ENCODE results near the gene NEMP1.

The NEMP1 gene

DNA sequence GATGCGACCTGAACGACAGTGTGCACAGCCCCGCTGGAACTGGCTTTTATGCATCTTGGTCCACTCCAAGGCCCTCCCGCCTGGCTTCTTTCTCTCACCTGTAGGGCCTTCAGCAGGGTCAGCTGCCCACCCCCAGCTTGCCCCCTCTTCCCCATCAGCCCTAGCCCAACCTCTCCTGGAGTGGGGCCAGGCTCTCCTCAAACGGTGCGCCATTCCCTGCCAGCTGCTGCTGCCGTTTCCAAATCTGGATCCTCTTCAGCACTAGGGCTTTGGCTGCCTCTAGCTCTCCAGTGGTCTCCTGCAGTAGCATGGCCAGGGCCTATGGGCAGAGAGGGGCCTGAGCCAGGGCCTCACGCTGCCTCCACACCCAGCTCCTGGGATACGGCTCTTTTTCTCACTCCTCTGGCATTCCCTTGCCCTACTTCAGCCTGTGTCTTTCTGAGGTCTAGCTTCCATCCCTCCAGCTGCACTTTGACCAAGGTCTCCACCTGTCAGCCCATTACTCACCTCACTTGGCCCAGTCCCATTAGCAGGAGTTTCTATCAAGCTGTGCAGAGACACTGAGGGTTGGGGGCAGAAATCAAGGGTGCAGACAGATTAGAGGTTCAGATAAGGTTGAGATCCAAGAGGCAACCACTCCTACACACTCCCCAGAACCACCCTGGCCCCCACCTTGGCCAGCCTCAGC, 27.6 kb upstream of the NEMP1 start:
- no peak for DNase-seq

DNA sequence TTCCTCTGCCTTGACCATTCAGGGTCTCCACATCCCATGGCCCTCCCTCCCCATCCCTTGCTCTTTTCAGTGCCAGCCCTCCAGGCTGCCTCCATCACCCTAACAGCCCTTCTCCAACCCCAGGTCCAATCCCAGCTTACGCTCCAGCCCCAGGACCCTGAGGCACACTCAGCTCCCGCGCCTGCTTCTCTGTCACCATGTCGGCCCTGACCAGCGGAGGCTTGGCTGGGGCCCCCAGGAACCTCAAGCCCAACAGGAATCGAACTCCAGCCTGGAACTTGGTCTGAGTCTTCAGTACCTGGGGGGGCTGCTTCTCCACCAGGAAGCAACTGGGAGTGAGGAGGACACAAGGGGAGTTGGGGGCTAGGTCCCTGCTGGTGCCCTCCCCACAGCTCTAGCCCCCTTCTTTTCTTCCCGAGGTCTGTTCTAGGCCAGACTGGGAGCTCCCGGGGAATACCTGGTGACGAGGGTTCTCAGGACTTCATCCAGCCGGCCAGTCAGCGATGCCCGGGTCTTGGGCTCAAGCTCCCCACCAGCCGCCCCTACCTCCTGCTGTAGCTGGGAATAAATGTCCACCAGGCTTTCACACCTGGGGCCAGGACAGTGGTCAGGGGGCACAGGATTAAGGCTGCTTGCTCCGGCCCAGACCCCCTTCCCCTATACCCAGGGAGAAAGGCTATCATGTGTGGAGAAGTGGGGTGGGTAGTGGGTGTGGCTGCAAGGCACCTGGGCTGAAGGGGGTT, 26.6 kb upstream of the NEMP1 start:
- DNase-seq: no peak

DNA sequence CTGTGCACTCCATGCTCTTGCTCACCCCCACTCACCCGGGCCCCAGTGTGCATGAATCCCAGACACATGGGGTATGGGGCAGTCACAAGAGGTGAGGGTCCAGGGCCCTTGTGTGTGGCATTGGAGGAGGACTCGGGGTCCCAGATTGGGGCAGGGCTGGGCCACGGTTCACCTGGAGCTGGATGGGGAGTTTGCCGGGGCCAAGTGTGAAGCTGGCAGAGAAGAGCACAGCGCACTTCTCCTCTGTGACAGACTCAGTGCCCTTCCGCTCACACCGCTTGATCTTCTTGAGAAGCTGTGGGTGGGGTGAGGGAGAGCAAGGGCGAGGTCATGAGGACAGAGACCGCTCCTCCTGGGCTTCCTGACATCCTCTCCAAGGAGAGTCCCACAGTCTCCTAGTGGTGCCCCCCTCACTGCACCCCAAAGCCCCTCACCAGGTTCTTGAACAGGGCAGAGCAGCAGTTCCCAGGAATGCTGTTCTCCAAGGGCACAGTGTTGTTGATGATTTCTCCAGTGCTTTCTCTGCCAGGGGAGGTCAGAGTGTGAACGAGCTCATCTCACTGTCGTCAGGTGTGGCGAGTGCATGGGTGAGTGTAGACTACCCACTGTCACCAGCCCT, 25.8 kb upstream of the NEMP1 start:
- no peak for DNase-seq

DNA sequence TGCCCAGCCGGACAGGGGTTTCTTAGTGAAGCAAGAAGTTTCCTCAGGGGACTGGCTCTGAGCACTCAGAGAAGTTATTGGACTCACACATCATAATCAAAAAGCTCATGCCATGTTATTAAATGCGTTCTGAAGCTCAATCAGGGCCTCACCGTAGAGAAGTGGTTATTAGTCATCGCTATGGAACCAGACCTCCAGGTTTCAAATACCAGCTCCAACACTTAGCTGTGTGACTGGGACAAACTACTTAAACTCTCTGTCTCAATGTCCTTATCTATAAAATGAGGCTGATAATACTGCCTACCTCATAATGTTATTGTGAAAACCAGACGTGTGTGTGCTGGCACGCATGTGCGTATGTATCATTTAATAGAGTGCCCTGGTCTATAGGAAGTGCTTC, 25.3 kb upstream of the NEMP1 start:
- DNase-seq: no peak

DNA sequence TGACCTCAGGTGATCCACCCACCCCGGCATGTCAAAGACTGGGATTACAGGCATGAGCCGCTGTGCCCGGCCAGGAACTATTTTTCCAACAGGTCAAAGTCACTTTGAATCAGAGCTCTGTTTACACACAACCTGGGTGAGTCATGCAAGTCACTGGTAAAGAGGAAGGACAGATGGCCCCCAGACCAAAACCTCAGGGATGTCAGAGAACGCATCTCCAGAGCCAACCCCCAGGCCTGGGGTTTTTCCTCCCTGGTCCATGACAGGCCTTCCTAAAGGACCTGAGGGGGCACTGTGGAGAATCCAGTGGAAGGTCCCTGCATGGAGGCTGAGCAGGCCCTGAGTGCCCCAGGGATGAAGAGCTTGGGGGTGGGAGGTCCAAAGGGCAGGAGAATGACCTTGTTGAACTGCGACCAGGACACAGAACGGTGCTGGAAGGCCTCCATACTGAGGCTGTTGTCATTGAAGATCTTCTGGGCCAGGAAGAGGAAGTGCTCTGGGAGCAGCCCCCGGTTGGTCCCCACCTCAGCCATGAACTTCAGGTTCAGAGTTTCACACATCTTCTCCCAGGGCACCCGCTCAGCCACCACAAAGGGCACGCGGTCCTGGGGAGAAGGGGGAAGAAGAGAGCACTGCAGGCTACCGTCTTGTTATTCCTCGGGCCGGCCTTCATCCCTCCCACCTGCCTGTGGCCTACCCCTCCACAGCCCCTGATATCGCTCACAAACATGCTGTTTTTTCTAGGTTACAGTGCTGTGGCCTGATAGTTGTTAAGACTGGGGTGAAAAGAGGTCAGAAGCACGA, 23.5 kb upstream of the NEMP1 start:
- DNase-seq: no peak

DNA sequence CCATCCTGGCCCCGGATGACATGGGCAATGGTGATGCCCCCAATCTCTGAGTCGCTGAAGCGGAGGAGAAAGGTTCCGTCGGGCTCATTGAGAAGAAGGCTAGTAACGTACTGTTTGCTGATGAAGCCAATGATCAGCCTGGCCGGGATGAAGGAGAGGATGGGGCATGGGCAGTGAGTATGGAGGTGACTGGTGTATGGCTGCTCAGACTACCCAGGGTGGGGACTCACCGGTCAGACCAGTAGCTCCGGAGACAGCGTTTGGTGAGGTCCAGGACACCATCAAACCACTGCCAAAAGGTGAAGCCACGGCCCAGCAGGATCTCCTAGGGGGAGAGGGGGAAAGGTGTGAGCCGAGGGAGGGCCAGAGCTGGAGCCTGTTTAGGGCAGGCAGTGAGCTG, 21.2 kb upstream of the NEMP1 start:
- no peak for DNase-seq

DNA sequence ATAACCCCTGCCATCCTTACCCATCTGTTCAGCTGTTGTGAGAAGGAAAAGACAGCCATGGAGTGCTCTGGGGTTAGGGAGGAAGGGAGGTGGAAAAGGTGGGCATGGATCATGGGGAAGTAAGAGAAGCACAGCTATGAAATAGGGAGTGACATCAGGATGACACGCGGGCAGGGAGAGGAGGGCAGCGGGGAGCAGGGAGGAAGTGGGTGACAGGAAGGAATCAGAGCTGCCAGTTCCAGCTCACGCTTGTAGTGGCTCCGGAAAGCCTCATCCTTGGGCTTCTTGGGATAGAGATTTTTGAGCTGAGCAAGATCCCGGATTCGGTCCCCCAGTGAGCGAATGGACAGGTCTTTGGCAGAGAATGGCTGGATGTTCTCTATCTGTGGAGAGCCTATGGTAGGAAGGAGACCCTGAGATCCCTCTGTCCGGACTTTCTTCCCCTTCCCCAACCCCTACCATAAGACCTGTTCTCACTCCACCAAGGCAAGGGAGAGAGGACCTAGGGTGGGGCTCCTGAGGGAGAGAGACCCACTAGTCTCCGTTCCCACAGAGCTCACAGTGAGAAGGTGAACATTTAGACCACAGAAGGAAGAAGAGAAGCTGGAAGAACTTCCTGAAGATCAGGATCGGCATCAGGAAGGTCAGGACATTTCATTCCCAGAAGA, 20.6 kb upstream of the NEMP1 start:
- DNase-seq: no peak

DNA sequence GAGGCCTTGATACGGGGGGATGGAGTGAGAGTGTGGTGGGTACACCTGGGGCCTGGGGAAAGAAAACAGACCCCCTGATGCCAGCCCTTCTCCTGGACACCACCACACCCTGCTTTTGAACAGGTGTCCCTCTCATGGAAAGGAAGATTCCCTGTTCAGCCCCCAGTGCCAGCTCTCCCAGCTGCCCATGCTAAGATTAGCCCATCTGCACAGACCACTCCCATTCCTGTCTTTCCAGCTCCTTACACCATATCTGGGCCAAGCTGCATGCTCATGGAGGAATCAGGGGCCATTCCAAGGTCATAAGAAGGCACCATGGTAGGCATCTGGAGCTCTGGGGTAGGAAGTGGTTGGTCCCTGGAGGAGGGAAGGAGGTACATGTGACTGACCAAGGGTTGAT, 20.0 kb upstream of the NEMP1 start:
- DNase-seq: no peak

DNA sequence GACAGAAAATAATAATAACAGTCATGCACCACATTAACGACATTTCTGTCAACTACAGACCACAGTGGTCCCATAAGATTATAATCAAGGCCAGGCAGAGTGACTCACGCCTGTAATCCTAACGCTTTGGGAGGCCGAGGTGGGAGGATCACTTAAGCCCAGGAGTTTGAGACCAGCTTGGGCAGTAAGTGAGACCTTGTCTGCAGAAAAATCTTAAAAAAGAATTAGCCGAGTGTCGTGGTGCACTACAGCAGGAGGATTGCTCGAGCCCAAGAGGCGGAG, 18.9 kb upstream of the NEMP1 start:
- no peak for DNase-seq

DNA sequence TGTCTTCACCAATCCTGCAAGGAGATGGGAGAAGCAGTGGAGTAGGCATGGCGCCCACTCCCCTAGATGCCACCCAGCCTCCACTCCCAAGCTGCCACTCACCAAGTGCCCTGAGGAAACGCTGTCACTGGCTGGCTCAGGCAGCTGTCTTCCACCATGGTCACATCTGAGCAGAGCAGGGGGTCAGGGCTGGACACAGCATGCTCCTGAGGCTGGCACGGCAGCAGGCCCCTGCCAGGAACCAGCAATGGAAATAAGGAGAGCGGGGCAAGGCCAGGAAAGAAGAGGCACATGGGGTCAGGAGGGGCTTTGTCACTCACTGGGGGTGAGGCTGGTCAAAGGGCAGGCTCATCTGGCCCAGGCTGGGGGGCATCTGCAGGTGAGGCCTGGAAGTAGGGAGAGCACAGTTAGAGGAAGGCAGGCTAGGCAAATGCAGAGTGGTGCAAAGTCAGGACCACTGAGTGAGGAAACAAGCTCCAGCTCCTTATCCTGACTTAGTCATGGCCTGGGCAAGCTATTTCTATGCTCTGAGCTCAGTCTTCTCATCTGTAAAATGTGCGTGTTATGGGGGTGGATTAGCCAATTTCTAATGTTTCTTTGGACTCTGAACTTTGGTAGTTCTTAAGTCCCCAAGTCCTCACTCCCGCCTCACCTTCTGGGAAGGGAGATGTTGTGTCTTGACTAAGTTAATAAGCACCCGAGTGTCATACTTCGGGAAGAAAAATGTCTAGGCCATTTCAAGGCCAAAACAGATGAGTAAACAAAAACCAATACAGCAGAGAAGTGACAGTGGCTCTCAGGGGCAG, 18.4 kb upstream of the NEMP1 start:
- no peak for DNase-seq

DNA sequence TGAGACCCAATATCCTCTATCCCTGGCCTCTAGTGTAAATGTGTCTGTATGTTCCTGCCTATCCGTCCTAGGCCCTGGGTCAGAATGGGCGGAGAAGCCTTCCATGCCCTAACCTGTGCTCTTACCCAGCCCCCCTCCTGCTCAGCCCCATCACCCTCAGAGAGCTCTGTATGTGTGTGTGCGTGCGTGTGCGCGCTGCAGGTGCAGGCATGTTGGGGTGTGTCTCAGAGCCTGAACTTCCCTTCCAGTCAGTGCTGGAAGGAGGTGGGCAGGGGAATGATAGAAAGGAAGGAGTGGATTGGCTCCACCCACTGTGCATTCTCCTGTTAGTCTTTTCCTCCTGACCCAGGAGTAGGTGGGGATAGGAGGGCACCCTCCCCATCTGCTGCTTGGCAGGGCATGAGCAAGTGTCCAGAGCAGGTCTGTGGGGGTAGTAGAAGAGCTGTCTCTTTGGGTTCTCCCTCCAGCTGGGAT, 17.5 kb upstream of the NEMP1 start:
- peak; percentile 41 to 75 (median 58) for DNase-seq

DNA sequence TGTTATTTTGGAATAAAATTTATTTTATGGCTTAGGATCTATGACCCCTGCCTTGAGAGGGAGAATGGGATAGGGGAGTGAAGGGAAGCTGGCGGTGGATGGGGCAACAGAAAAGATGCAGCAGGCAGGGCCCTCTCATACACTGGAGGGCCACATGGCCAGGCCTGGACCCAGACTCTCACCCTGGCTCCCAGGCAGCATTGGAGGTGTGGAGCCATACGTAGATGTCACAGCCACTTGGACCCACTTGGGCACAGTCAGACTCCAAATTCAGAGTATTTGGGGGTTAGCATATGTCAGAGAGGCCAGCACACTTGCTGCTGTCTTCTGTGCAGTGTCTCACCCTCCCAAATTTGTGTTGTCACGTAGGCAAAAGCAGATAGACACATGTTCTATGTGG, 16.8 kb upstream of the NEMP1 start:
- DNase-seq: no peak

DNA sequence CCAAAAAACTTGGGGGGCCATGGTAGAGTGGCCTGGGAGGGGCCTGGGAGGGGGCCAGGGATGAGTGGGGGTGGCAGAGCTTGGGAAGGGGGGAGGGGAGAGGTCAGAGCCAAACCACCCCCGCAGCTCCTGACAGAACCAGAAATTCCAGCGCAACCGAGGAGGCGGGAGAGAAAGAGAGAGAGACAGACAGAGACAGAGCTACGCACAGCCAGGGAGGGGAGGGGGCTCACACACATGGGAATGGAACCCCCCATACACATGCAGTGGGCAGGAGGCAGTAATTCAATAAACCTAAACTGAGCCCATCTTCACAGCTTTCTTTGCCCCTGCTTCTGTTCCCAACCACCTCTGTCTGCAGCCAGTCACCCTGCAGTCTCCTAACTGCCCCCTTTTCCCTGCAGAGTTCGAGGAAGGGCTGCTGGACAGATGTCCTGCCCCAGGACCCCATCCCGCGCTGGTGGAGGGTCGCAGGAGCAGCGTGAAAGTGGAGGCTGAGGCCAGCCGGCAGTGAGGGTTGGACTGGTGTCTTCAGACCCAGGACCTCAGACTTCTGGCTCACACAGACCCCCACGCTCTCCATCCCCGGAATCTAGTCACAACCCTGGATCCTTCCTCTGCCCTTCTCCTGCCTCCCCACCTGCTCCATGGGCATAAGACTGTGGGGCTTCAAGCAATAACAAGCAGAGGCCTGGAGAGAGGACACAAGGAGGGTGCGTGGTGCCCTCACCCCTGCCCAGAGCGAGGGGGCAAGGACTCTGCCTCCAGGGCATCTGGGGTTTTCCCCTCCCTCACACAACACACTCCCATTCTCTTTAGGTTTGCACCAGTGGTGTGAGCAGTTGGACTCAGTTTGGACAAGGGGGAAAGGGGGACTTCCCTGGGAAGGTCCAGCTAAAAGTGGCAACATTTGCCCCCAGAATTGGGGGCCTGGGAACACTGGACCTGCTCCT, 15.9 kb upstream of the NEMP1 start:
- DNase-seq: no peak

DNA sequence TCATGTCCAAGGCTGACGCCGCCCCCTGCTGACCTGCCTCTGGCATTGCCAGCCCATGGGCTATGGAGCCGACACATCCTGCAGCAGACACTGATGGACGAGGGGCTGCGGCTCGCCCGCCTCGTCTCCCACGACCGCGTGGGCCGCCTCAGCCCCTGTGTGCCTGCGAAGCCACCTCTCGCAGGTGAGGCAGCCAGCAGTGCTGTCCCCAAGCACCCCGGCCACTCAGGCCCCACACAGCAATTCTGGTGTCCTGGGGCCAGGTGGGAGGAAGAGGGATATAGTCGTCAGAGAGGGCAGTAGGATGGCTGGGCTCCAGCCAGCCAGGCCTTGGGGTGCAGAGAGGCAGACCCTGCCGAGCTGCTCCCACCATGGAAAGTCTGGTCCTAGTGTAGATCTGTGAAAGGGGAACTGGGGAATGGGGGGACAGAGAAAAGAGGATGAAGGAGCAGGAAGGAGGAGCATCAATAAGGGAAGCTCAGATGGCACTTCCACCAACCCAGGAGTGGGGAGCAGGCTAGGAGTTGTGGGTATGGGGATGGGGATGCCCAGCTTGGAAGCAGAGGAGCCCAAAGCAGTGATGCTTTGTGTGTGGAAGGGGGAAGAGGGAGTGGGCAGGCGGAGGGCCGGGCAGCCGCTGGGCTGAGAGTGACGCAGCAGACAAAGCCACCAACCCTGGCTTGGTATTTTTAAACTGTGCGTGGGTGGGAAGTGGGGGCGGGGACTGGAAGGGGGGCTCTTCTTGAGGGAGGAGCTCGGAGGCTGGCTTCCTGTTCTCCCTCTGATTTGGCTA, 15.0 kb upstream of the NEMP1 start:
- no peak for DNase-seq

DNA sequence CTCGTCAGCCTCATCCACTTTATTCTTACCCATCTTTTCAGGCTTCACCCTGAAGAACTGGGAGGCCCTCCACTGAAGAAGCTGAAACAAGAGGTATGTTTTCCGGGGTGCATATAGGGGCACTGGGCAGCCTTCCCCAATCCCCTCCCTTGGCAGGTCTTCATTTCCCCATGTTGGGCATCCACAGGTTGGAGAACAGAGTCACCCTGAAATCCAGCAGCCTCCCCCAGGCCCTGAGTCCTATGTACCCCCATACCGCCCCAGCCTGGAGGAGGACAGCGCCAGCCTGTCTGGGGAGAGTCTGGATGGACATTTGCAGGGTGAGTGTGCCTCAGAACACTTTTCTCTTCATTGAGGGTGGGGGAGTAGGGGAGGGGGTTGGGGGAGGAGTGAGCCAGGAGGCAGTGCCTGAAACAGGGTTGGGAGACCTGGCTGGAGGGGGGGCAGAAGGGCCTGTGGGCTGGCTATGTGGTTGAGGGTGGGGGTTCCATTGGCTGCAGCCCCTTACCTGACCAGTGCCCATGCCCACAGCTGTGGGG, 14.4 kb upstream of the NEMP1 start:
- DNase-seq: no peak

DNA sequence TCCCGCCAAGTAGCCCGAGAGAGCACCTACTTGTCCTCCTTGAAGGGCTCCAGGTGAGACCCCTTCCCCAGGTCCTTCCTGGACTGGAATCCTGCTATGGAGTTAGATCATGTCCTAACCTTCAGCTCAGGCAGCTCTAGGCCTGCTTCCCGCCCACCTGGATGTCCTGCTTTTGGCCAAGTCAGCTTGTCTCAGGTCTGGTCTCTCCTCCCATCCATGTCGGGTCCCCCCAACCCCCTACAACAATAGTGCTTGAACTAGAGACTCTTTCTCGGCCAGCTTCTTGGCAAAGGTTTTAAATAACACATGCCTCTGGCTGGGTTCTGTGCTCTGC, 13.9 kb upstream of the NEMP1 start:
- no peak for DNase-seq

DNA sequence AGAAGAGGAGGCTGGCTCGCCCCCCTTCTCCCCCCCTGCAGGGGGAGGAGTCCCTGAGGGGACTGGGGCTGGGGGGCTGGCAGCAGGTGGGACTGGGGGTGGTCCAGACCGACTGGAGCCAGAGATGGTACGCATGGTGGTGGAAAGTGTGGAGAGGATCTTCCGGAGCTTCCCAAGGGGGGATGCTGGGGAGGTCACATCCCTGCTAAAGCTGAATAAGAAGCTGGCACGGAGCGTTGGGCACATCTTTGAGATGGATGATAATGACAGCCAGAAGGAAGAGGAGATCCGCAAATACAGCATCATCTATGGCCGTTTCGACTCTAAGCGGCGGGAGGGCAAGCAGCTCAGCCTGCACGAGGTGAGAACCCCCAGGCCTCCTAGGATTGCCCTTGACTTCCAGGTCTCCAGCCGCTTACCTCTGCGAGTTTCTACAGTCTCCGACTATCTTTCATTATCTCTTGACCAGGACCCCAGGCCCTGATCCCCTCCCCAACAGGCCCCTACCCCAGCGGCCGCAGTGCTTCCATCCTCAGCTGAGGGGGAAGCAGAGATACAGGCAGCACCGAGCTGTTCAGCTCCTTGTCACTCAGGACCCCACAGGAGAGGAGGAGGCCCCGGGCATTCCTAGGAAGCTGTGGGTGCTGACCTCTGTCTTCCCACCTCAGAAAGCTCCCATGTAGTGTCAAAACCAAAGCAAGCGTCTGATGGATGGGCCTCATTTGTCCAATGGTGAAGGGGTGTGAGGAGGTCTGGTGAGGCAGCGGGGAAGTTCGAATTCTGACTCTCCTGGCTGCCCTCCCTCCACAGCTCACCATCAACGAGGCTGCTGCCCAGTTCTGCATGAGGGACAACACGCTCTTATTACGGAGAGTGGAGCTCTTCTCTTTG, 13.3 kb upstream of the NEMP1 start:
- no peak for DNase-seq

DNA sequence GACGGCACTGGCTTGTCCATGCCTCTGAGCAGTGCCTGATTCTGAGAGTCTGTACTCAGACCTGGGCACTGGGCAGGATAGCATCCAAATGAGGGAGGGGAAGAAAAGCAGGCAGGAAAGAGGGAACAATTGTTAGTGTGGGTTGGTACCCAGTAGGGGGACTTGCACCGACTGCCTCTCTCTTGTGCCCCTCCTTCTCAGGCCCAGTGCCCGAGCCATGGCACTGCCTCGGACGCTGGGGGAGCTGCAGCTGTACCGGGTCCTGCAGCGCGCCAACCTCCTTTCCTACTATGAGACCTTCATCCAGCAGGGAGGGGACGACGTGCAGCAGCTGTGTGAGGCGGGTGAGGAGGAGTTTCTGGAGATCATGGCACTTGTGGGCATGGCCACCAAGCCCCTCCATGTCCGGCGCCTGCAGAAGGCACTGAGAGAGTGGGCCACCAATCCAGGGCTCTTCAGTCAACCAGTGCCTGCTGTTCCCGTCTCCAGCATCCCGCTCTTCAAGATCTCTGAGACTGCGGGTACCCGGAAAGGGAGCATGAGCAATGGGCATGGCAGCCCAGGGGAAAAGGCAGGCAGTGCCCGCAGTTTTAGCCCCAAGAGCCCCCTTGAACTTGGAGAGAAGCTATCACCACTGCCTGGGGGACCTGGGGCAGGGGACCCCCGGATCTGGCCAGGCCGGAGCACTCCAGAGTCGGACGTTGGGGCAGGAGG, 12.5 kb upstream of the NEMP1 start:
- no peak for DNase-seq
